Stomach (tissue), 19 donors: ENCODE data around the gene GADD45A. TPM values are rescaled to one million over a fixed set of nuclear protein-coding genes. Genes with fewer than 3 reads are reported as not detected.

Source experiments
- DNase-seq, 2 donors: peaks; one replicate each; pipeline versions ENCODE4 v3.0.0 to v3.0.0-alpha.2; 2013 to 2019
- H3K27ac ChIP-seq, 5 donors: fragments of 200-600 bp in 4 of 5; sonication (generic) in 4 of 5; one replicate each; pipeline ENCODE4 v1.5.1; 2013 to 2019; ENCODE audit warnings: mild to moderate bottlenecking in 1 of 5, moderate library complexity in 1 of 5
- H3K27me3 ChIP-seq, 3 donors: fragments of 200-600 bp; sonication (generic); one replicate each; pipeline ENCODE4 v1.5.1; 2017 to 2019; ENCODE audit warnings: mixed run types in 1 of 3
- H3K36me3 ChIP-seq, 4 donors: fragments of 200-600 bp; sonication (generic); 1 replicate in 3 of 4; 2 replicates in 1 of 4; pipeline ENCODE4 v1.5.1; 2016 to 2019
- H3K4me1 ChIP-seq, 4 donors: fragments of 200-600 bp; sonication (generic); one replicate each; pipeline ENCODE4 v1.5.1; 2016 to 2019
- H3K4me3 ChIP-seq, 4 donors: fragments of 200-600 bp; sonication (generic) in 3 of 4; one replicate each; pipeline ENCODE4 v1.5.1; 2016 to 2019; ENCODE audit warnings: mild to moderate bottlenecking in 1 of 4
- H3K9me3 ChIP-seq, 4 donors: fragments of 200-600 bp; sonication (generic); one replicate each; pipeline ENCODE4 v1.5.1; 2016 to 2019
- CTCF ChIP-seq, 7 experiments: fragments of 450-650 bp in 4 of 7; fragments of 200-600 bp in 3 of 7; sonication (generic) in 3 of 7; IDR thresholded peaks; one replicate each; pipeline ENCODE4 v1.5.1; 2016 to 2019; ENCODE audit warnings: antibody characterized with exemption in 7 of 7, control low read depth in 2 of 7, mild to moderate bottlenecking in 1 of 7
- EP300 ChIP-seq: sonication (generic); formaldehyde crosslinking; IDR thresholded peaks from one replicate; pipeline ENCODE4 v1.6.1; 2017; ENCODE audit warnings: antibody characterized with exemption
- POLR2A ChIP-seq, 4 donors: fragments of 450-650 bp; IDR thresholded peaks; one replicate each; pipeline ENCODE4 v1.6.1; 2016; ENCODE audit warnings: antibody characterized with exemption in 4 of 4, control low read depth in 2 of 4, mild to moderate bottlenecking in 1 of 4, moderate library complexity in 1 of 4
- POLR2AphosphoS5 ChIP-seq, 3 donors: sonication (generic); formaldehyde crosslinking; IDR thresholded peaks; one replicate each; pipeline ENCODE4 v1.6.1; 2016; ENCODE audit warnings: antibody characterized with exemption in 3 of 3
- WGBS, 5 donors: extraction: QIAGEN DNeasy Blood & Tissue Kit in 3 of 5; methylation state at CpG; one replicate each; pipeline versions ENCODE4 v1.1.5 to v1.1.7; 2013 to 2018; 5-methylcytosine and 5-hydroxymethylcytosine counted together
- intact Hi-C: fragments of 100-400 bp; cut with DNase I; formaldehyde crosslinking; loops from one replicate; pipeline ENCODE4 v1.15.1; 2023; ENCODE audit warnings: low total_unique reads
- long read RNA-seq, 10 donors: transcript quantifications; one replicate each; lab custom pipeline, GENCODE V29; 2026
- polyA plus RNA-seq, 3 donors: library from polyadenylated mRNA; stranded (reverse); fragments of 200-250 nt; gene quantifications; one replicate each; pipeline ENCODE4 v1.2.3, GENCODE V29; 2013
- total RNA-seq, 5 donors: library from RNA; depleted of rRNA; stranded (reverse); fragments of >200 nt; gene quantifications; one replicate each; pipeline versions ENCODE4 v1.1.0 to v1.2.3, GENCODE V29; 2014 to 2016
- donor health status: healthy with polysubstance abuse.
- donor health status: Bipolar disorder and iron deficiency.
- donor health status: healthy.

Gene GADD45A
- total RNA-seq (10 to 100 TPM in 4 of 5 donors, 1 to 10 TPM in 1; 4.7 to 63.8 (median 37.5) TPM), polyA plus RNA-seq (10 to 100 TPM; 31.6 to 84.8 (median 39.4) TPM)
- long read RNA-seq, donor 1, transcript GADD45A-202 (4 exons, 1,496 nt): major isoform, 9 of 10 reads
- long read RNA-seq, donor 1, partial matches to known transcripts: 0 of 10 reads
- long read RNA-seq, donor 1, other reads (novel, unspliced or antisense): 0 of 10 reads
- long read RNA-seq, donor 2, partial matches to known transcripts: 0 of 4 reads
- long read RNA-seq, donor 2, other reads (novel, unspliced or antisense): 0 of 4 reads
- long read RNA-seq, donor 3, partial matches to known transcripts: 0 of 2 reads
- long read RNA-seq, donor 3, other reads (novel, unspliced or antisense): 0 of 2 reads
- long read RNA-seq, donor 4, partial matches to known transcripts: 0 of 1 reads
- long read RNA-seq, donor 4, other reads (novel, unspliced or antisense): 0 of 1 reads
- long read RNA-seq, donor 5, partial matches to known transcripts: 0 of 1 reads
- long read RNA-seq, donor 5, other reads (novel, unspliced or antisense): 0 of 1 reads
- long read RNA-seq, donor 6: 0 reads
- long read RNA-seq, donor 7, transcript GADD45A-202 (4 exons, 1,496 nt): major isoform, 7 of 13 reads
- long read RNA-seq, donor 7, partial matches to known transcripts: 6 of 13 reads
- long read RNA-seq, donor 7, other reads (novel, unspliced or antisense): 0 of 13 reads
- long read RNA-seq, donor 8, partial matches to known transcripts: 0 of 3 reads
- long read RNA-seq, donor 8, other reads (novel, unspliced or antisense): 0 of 3 reads
- long read RNA-seq, donor 9, partial matches to known transcripts: 8 of 12 reads
- long read RNA-seq, donor 9, other reads (novel, unspliced or antisense): 0 of 12 reads
- long read RNA-seq, donor 10, transcript GADD45A-202 (4 exons, 1,496 nt): major isoform, 6 of 7 reads
- long read RNA-seq, donor 10, partial matches to known transcripts: 0 of 7 reads
- long read RNA-seq, donor 10, other reads (novel, unspliced or antisense): 0 of 7 reads

- peak within 1 kb of the TSS; percentile 96 to 98 (median 98) for H3K27ac ChIP-seq
- H3K27me3 ChIP-seq: no peaks in the 10 kb centered on the region
- peaks cover 12 to 54% (median 31%) of the 10 kb centered on the region in 4 donors for H3K4me1 ChIP-seq
- H3K36me3 ChIP-seq: peaks cover 3 to 19% (median 16%) of the 10 kb centered on the region in 4 donors
- DNase-seq: peak; percentile 99
- intact Hi-C loops: loop anchor here (10.0 kb wide), 1 partner anchor 120 kb away; no protein-coding TSS in a partner anchor
- TF ChIP-seq POLR2AphosphoS5 (IDR thresholded peaks at IDR 0.05) (peak; percentile 100), EP300 (peak; percentile 6), CTCF (IDR thresholded peaks at IDR 0.05) (no peak), POLR2A (IDR thresholded peaks at IDR 0.05) (peak in 2 of 4 donors; percentile 95 to 99)
- peak within 1 kb of the TSS; percentile 71 to 89 (median 86) for H3K4me3 ChIP-seq
- WGBS, 5 donors: 0 to 1% (median 0%) methylated on average over 18 to 39 of the region's 39 CpGs; no CpG with 5 or more reads in 1 of the 5 donors
- H3K9me3 ChIP-seq: no peaks in the 10 kb centered on the region
Observed at GRCh38 chr1:67685067-67685557, at the start of gene GADD45A. Gene GADD45A, plus strand, starts transcription at chr1:67685201. Its CDS starts 294 bp downstream, at chr1:67685495.

GRCh38 chr1:67636146-67636545, 48.9 kb upstream of the GADD45A start:
- Histone ChIP-seq H3K36me3 (no peaks in the 10 kb centered on the region), H3K4me3 (no peak overlapping the region)

GRCh38 chr1:67639361-67639760, 45.6 kb upstream of the GADD45A start:
- no peak overlapping the region for H3K27ac ChIP-seq
- intact Hi-C loops: no loop called here

More at GRCh38 chr1:67636146-67636545, 48.9 kb upstream of the GADD45A start:
- no peaks in the 10 kb centered on the region for H3K9me3 ChIP-seq
- H3K27ac ChIP-seq: no peak overlapping the region
- no peaks in the 10 kb centered on the region for H3K27me3 ChIP-seq
- intact Hi-C loops: no loop called here
- TF ChIP-seq POLR2AphosphoS5 (IDR thresholded peaks at IDR 0.05) (no peak), CTCF (IDR thresholded peaks at IDR 0.05) (no peak), POLR2A (IDR thresholded peaks at IDR 0.05) (no peak), EP300 (no peak)
- DNase-seq: no peak
- peaks cover 11 to 26% (median 21%) of the 10 kb centered on the region in 4 donors for H3K4me1 ChIP-seq

More at GRCh38 chr1:67639361-67639760, 45.6 kb upstream of the GADD45A start:
- TF ChIP-seq CTCF (IDR thresholded peaks at IDR 0.05): no peak
- no peak for TF ChIP-seq EP300
- no peak for TF ChIP-seq POLR2AphosphoS5 (IDR thresholded peaks at IDR 0.05)
- no peak for TF ChIP-seq POLR2A (IDR thresholded peaks at IDR 0.05)
- H3K36me3 ChIP-seq: no peaks in the 10 kb centered on the region
- no peak overlapping the region for H3K4me3 ChIP-seq
- peaks cover 0 to 12% (median 5%) of the 10 kb centered on the region in 4 donors for H3K4me1 ChIP-seq
- H3K9me3 ChIP-seq: no peaks in the 10 kb centered on the region
- 91 to 98% (median 95%) methylated on average over 6 of the region's 6 CpGs for WGBS, 5 donors
- no peak for DNase-seq
- no peaks in the 10 kb centered on the region for H3K27me3 ChIP-seq
